ENCODE measurements around the gene ZP4.
"Not testable (repeated sequence)": the region's sequence is repeated elsewhere in the genome, so short reads cannot be mapped to it uniquely, and the experiment has no call there.

Gene ZP4

GRCh38 chr1:237873487-237874211 lies 17.1 kb downstream of the ZP4 start:
- DNase-seq = peak; percentile 22

GRCh38 chr1:237868817-237869600 lies 21.7 kb downstream of the ZP4 start:
- DNase-seq = no peak

- DNase-seq = no peak
Observed at GRCh38 chr1:237867380-237867888, 23.3 kb downstream of the ZP4 start.

- peak; percentile 2 for DNase-seq
Observed at GRCh38 chr1:237864338-237865244, 26.1 kb downstream of the ZP4 start.

- no peak for DNase-seq
Observed at GRCh38 chr1:237863234-237863633, 27.5 kb downstream of the ZP4 start.

GRCh38 chr1:237861944-237862343 lies 28.8 kb downstream of the ZP4 start:
- DNase-seq = no peak

GRCh38 chr1:237858992-237859391 lies 31.7 kb downstream of the ZP4 start:
- DNase-seq = no peak

GRCh38 chr1:237857455-237857854 lies 33.3 kb downstream of the ZP4 start:
- no peak for DNase-seq

GRCh38 chr1:237852342-237852741 lies 38.4 kb downstream of the ZP4 start:
- DNase-seq = no peak

- DNase-seq = peak; percentile 15
Observed at GRCh38 chr1:237851210-237851845, 39.4 kb downstream of the ZP4 start.

GRCh38 chr1:237843516-237843915 lies 47.2 kb downstream of the ZP4 start:
- DNase-seq = not testable (repeated sequence)

- no peak for DNase-seq
Observed at GRCh38 chr1:237841485-237841884, 49.2 kb downstream of the ZP4 start.

GRCh38 chr1:237838904-237839534 lies 51.7 kb downstream of the ZP4 start:
- DNase-seq = no peak

- no peak for DNase-seq
Observed at GRCh38 chr1:237838320-237838719, 52.4 kb downstream of the ZP4 start.

GRCh38 chr1:237834461-237834860 lies 56.3 kb downstream of the ZP4 start:
- no peak for DNase-seq

GRCh38 chr1:237834048-237834447 lies 56.7 kb downstream of the ZP4 start:
- no peak for DNase-seq

GRCh38 chr1:237832858-237833257 lies 57.9 kb downstream of the ZP4 start:
- no peak for DNase-seq

Measured in stimulated activated CD4-positive, alpha-beta T cell treated with anti-CD3 and anti-CD28 coated beads, Interleukin-1b, Interleukin-23, amount 100 ng/mL, for 48 hours (primary cell).